ENCODE data around the gene NRG2.

DNA sequence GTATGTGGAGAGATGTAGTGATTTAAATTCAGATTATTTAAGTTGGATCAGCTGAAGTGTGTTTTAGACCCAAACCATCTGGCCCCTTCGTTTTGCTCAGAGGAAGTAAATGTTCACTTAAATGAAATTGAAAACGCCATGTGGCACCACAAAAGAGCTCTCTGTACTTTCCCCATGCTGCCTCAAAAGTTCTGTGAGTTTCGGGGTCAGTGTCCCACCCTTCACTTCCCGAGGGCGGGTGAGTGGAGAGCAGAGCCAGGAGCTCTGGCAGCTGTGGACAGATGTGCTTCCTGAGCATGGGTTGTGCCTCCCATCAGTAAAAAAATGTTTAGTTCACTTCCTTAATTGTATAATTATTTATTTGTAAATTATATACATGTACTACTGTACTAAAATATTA, 199.1 kb downstream of the NRG2 start:
- TF ChIP-seq, protein P1, sequence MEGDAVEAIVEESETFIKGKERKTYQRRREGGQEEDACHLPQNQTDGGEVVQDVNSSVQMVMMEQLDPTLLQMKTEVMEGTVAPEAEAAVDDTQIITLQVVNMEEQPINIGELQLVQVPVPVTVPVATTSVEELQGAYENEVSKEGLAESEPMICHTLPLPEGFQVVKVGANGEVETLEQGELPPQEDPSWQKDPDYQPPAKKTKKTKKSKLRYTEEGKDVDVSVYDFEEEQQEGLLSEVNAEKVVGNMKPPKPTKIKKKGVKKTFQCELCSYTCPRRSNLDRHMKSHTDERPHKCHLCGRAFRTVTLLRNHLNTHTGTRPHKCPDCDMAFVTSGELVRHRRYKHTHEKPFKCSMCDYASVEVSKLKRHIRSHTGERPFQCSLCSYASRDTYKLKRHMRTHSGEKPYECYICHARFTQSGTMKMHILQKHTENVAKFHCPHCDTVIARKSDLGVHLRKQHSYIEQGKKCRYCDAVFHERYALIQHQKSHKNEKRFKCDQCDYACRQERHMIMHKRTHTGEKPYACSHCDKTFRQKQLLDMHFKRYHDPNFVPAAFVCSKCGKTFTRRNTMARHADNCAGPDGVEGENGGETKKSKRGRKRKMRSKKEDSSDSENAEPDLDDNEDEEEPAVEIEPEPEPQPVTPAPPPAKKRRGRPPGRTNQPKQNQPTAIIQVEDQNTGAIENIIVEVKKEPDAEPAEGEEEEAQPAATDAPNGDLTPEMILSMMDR (IDR thresholded peaks at IDR 0.05 in 8 of 11, conservative IDR thresholded peaks at IDR 0.05 in 3 of 11), result no peak
- TF ChIP-seq POLR2A (IDR thresholded peaks at IDR 0.05), result no peak
